HCT116 (cell line): ENCODE results near the gene AHRR. TPM values are rescaled to one million over a fixed set of nuclear protein-coding genes. Genes with fewer than 3 reads are reported as not detected.

Source experiments
- ATAC-seq: fragments of 200-7000 bp; cut with Tn5 transposase; 2 replicates; pipeline ENCODE4 v1.9.1; 2020; ENCODE audit warnings: mild to moderate bottlenecking, moderate library complexity
- BruUV-seq: library from RNA; stranded (reverse); fragments of 400-500 nt; replicated peaks from 2 replicates; lab custom pipeline; 2021; lab: Mats Ljungman, UMichigan
- CTCF ChIA-PET: fragments of 300-600 bp; sonication (Branson Sonifier 250); formaldehyde crosslinking; loops from one replicate; lab custom pipeline; 2021; ENCODE audit warnings: antibody characterized with exemption; lab: Charles Lee
- POLR2A ChIA-PET: fragments of 300-600, 350-600 bp; sonication (Branson Sonifier 250); formaldehyde crosslinking; loops from one replicate; lab custom pipeline; 2021; ENCODE audit warnings: antibody characterized with exemption; lab: Charles Lee
- RAD21 ChIA-PET, 2 experiments: fragments of 300-600 bp; sonication (Branson Sonifier 250); formaldehyde crosslinking; loops; one replicate each; lab custom pipeline; 2023; ENCODE audit warnings: low total read pairs in 2 of 2; ENCODE audit not compliant: uncharacterized antibody in 2 of 2, unreplicated experiment in 2 of 2, low non-redundant PET in 1 of 2; lab: Charles Lee
- DNase-seq: peaks from one replicate; pipeline ENCODE4 v3.0.0-alpha.2; 2010; ENCODE audit warnings: low read depth, low spot score
- H2AFZ ChIP-seq: fragments of 200-600 bp; shearing (Covaris generic), sonication (generic); 2 replicates; pipeline ENCODE4 v1.6.1; 2017; ENCODE audit warnings: low read depth, mixed run types, mixed read lengths, antibody characterized with exemption, low read length; ENCODE audit not compliant: poor library complexity, severe bottlenecking
- H3K27ac ChIP-seq: 2 replicates; pipeline ENCODE4 v1.5.1; 2012; ENCODE audit warnings: low read depth, low read length
- H3K27me3 ChIP-seq: fragments of 200-600 bp; sonication (generic); 2 replicates; pipeline ENCODE4 v1.6.1; 2016; ENCODE audit warnings: mixed run types, low read length, mixed read lengths; ENCODE audit not compliant: insufficient read depth
- H3K36me3 ChIP-seq, 2 experiments: fragments of 200-500 bp in 1 of 2; fragments of 200-600 bp in 1 of 2; sonication (Bioruptor generic) in 1 of 2; sonication (generic) in 1 of 2; 2 replicates each; pipeline versions ENCODE4 v1.5.1 to v1.6.1; 2014 to 2016; ENCODE audit warnings: low read length in 2 of 2, inconsistent platforms in 1 of 2, mixed read lengths in 1 of 2, mixed run types in 1 of 2; ENCODE audit not compliant: insufficient read depth in 2 of 2, control insufficient read depth in 1 of 2
- H3K4me1 ChIP-seq, 2 experiments: fragments of 200-600 bp in 1 of 2; sonication (generic) in 1 of 2; 2 replicates each; pipeline versions ENCODE4 v1.5.1 to v1.6.1; 2012 to 2017; ENCODE audit warnings: low read length in 2 of 2, inconsistent platforms in 1 of 2, mild to moderate bottlenecking in 1 of 2, mixed read lengths in 1 of 2, mixed run types in 1 of 2, moderate library complexity in 1 of 2; ENCODE audit not compliant: insufficient read depth in 2 of 2, control insufficient read depth in 1 of 2
- H3K4me2 ChIP-seq: fragments of 200-600 bp; sonication (generic); 2 replicates; pipeline ENCODE4 v1.6.1; 2017; ENCODE audit warnings: mixed run types, low read length, mixed read lengths
- H3K4me3 ChIP-seq, 2 experiments: fragments of 200-600 bp in 1 of 2; sonication (generic) in 1 of 2; replicated peaks in 1 of 2; 2 replicates each; pipeline ENCODE4 v1.5.1; 2011 to 2016; ENCODE audit warnings: low read length in 2 of 2, control low read depth in 1 of 2, low read depth in 1 of 2, mild to moderate bottlenecking in 1 of 2, mixed read lengths in 1 of 2, mixed run types in 1 of 2
- H3K79me2 ChIP-seq: fragments of 200-600 bp; sonication (generic); 2 replicates; pipeline ENCODE4 v1.6.1; 2017; ENCODE audit warnings: mild to moderate bottlenecking, mixed run types, low read length, moderate library complexity, mixed read lengths; ENCODE audit not compliant: insufficient read depth
- H3K9ac ChIP-seq: fragments of 200-600 bp; sonication (generic); 2 replicates; pipeline ENCODE4 v1.6.1; 2016; ENCODE audit warnings: low read length, mixed read lengths
- H3K9me2 ChIP-seq: fragments of 200-600 bp; sonication (generic), shearing (Covaris generic); 2 replicates; pipeline ENCODE4 v1.6.1; 2017; ENCODE audit warnings: mixed run types, mild to moderate bottlenecking, moderate library complexity; ENCODE audit not compliant: insufficient read depth
- H3K9me3 ChIP-seq, 2 experiments: fragments of 200-500 bp in 1 of 2; fragments of 200-600 bp in 1 of 2; sonication (Bioruptor generic) in 1 of 2; sonication (generic) in 1 of 2; 2 replicates each; pipeline ENCODE4 v1.6.1; 2014 to 2017; ENCODE audit warnings: low read length in 2 of 2, mixed read lengths in 2 of 2, inconsistent platforms in 1 of 2, low read depth in 1 of 2, mild to moderate bottlenecking in 1 of 2, mixed run types in 1 of 2, moderate library complexity in 1 of 2; ENCODE audit not compliant: control insufficient read depth in 1 of 2, insufficient read depth in 1 of 2
- H4K20me1 ChIP-seq: fragments of 200-600 bp; sonication (generic), shearing (Covaris generic); 2 replicates; pipeline ENCODE4 v1.6.1; 2017; ENCODE audit warnings: mixed run types, mild to moderate bottlenecking, moderate library complexity; ENCODE audit not compliant: insufficient read depth
- CBX3 ChIP-seq: IDR thresholded peaks from 2 replicates; pipeline ENCODE4 v1.6.1; 2012; ENCODE audit warnings: low read depth
- FOSL1 ChIP-seq: IDR thresholded peaks from 2 replicates; pipeline ENCODE4 v1.6.1; 2012; ENCODE audit warnings: low read depth
- SRF ChIP-seq: IDR thresholded peaks from 2 replicates; pipeline ENCODE4 v1.6.1; 2012; ENCODE audit warnings: low read depth
- intact Hi-C: fragments of 100-400 bp; cut with micrococcal nuclease; formaldehyde crosslinking; loops from 2 replicates; pipeline ENCODE4 v1.10.0; 2022
- total RNA-seq: library from RNA; stranded (reverse); gene quantifications from one replicate; pipeline ENCODE4 v1.2.1, GENCODE V29; 2021; ENCODE audit not compliant: unreplicated experiment
- TF ChIP-seq, protein P1 (sequence below): IDR thresholded peaks from 2 replicates; pipeline ENCODE4 v1.6.1; 2012; ENCODE audit warnings: low read depth

The AHRR gene
- total RNA-seq, 1 experiment from 2014 or later = 12.7 TPM

DNA sequence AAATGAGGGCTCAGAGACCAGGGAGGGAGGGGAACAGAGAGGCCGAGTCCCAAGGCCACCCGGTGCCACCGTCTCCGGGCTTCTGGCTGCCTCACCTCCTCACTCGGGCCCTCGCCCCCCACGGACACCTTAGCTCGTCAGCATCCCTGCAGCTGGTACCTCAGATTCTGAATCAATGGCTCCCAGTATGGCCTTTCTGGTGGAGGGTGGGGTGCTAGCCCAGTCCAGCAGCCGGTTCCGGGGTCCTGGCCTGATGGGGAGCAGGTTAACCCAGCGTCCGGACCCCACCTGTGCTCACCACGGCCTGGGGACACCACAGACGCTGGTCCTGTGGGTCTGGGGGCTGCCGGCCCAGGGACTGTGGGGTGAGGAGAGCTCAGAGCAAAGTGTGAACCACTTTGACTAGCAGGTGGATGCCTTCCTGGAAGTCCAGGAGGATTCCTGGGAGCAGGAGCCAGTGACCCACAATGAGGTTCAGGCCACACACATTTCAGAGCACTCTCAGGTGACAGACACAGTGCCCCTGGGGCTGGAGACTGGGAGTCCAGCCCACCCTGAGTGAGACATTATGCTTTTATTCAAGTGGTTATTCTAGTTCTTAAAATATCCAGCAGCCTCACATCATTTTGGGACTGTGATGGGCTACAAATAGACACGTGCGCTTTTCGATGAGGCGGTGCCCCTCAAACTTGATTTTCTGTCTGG lies 53.3 kb downstream of the AHRR start:
- Histone ChIP-seq H3K9me3 (no peaks in the 10 kb centered on the region), H3K9ac (peak overlapping the region; percentile 73), H3K4me1 (peaks cover 16 to 72% of the 10 kb centered on the region in 2 experiments), H3K79me2 (no peaks in the 10 kb centered on the region; the same call in 1 of the 2 replicates), H3K27ac (peak overlapping the region; percentile 56; the same call in 1 of the 2 replicates), H3K4me3 (no peak overlapping the region), H3K4me2 (peak overlapping the region; percentile 85), H3K36me3 (no peaks in the 10 kb centered on the region), H4K20me1 (no peaks in the 10 kb centered on the region), H3K27me3 (no peaks in the 10 kb centered on the region), H2AFZ (no peak overlapping the region), H3K9me2 (no peaks in the 10 kb centered on the region)
- RAD21 ChIA-PET = no interaction called here
- TF ChIP-seq FOSL1 = no peak
- TF ChIP-seq, protein P1, sequence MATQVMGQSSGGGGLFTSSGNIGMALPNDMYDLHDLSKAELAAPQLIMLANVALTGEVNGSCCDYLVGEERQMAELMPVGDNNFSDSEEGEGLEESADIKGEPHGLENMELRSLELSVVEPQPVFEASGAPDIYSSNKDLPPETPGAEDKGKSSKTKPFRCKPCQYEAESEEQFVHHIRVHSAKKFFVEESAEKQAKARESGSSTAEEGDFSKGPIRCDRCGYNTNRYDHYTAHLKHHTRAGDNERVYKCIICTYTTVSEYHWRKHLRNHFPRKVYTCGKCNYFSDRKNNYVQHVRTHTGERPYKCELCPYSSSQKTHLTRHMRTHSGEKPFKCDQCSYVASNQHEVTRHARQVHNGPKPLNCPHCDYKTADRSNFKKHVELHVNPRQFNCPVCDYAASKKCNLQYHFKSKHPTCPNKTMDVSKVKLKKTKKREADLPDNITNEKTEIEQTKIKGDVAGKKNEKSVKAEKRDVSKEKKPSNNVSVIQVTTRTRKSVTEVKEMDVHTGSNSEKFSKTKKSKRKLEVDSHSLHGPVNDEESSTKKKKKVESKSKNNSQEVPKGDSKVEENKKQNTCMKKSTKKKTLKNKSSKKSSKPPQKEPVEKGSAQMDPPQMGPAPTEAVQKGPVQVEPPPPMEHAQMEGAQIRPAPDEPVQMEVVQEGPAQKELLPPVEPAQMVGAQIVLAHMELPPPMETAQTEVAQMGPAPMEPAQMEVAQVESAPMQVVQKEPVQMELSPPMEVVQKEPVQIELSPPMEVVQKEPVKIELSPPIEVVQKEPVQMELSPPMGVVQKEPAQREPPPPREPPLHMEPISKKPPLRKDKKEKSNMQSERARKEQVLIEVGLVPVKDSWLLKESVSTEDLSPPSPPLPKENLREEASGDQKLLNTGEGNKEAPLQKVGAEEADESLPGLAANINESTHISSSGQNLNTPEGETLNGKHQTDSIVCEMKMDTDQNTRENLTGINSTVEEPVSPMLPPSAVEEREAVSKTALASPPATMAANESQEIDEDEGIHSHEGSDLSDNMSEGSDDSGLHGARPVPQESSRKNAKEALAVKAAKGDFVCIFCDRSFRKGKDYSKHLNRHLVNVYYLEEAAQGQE = no peak
- no peak for TF ChIP-seq SRF
- no peak for TF ChIP-seq CBX3
- intact Hi-C loops = no loop called here
- no peak for ATAC-seq
- POLR2A ChIA-PET = no interaction called here
- no TSS peak for BruUV-seq
- DNase-seq = no peak
- CTCF ChIA-PET = no interaction called here
